NT2/D1 (cell line): Measurements from ENCODE around the gene ACP5.

Source experiments
- SUZ12 ChIP-seq: IDR thresholded peaks from 2 replicates; pipeline ENCODE4 v1.6.1; 2011; ENCODE audit not compliant: insufficient read length, insufficient read depth; ENCODE audit errors: extremely low read depth
- YY1 ChIP-seq: IDR thresholded peaks from 2 replicates; pipeline ENCODE4 v1.6.1; 2011; ENCODE audit not compliant: insufficient read length, insufficient read depth
- ZNF274 ChIP-seq: IDR thresholded peaks from 2 replicates; pipeline ENCODE4 v1.6.1; 2011; ENCODE audit warnings: mild to moderate bottlenecking, low read depth, low read length

- TF ChIP-seq SUZ12 (no peak), ZNF274 (no peak; the same call in 1 of the 2 replicates), YY1 (no peak)
Measured at GRCh38 chr19:11552666-11553372, 24.6 kb downstream of the ACP5 start.
